HG03139 (cell line): Measurements from ENCODE around the gene HOXA4.

Experiments
- ATAC-seq: cut with Tn5 transposase; IDR thresholded peaks from one replicate; pipeline ENCODE4 v1.9.1; 2021; ENCODE audit not compliant: unreplicated experiment

HOXA4 gene

DNA sequence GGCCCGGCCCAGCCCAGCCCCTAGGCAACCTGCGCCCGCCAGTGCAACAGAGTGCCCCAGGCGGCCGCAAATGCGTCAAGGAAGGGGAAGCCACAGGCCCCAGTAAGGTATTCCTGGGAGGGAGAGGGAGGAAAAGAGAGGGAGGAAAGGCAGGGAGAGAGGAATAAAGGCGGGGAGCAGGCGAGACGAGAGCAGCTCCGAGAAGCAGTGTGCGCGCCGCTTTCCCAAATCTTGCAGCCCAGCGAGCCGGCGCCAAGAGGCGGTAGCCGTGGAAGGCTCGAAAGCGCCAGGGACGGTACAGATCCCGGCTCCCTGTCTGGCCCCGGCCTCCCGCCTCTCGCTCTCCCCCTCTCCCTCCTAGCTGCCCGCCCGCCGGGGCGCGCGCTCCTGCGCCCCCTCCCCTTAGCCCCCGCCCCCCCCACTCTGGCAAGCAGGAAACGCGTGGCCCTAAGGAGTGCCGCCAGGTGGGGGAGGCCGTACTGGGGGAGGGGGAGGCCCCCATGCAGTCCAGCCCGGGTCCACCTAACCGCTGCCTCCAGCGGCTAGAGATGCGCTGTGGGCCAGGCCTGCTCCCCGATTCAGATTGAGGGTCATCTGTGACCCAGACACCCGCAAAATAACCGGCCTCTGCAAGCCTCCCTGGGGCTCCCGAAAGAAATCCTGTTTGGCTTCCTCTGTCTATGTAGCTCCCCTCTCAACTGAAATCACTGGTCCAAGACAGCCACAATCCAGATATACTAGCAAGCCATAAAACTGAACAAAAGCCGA, 39.3 kb upstream of the HOXA4 start:
- ATAC-seq, result no peak

DNA sequence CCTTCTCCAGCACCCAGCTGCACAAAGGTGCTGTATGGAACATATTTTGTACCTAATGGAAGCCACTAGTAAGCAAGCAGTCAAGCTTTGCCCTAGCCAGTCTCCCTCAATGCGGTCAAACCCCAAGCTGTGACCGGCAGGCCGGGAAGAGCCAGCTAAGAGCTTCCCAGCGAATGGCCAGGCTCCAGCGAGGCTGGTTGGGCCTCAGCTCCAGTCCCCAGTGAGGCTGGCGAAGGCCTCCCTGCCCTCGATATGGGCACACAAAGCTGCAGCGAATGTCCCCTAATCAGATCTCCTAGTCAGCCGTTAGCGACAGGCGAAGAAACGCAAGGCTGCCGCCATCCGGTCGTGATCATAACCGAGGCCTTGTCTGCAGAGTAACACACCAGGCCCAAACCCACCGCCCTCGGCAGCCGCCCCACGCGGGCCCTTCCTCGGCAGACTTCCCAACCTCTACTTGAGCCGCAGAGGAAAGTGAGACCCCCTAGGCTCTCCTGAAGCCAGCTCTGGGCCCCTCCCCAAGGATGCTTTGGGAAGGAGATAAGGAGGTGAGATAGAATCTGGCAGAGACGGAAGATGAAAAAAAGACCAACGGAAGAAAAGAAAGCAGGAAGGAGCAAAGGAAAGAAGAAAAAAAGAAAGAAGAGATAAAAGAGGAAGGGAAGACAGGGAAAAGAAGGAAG, 37.8 kb upstream of the HOXA4 start:
- ATAC-seq, result no peak

DNA sequence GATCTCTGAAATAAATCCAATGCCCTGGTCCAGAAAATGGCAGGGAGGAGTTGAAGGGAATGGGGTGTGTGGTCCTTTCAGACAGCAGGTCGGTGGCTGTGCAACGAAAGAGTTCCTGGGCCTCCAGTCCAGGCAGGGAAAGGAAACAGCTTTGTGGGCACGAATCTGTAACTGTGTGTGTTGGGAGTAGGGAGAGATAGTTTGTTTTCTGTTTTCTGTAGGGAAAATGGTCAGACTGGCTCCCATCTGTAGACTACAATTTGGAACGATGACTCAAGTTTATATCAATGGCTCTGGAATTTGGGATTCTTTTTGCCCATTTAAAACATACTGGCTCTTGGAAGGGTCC, 37.3 kb upstream of the HOXA4 start:
- no peak for ATAC-seq

DNA sequence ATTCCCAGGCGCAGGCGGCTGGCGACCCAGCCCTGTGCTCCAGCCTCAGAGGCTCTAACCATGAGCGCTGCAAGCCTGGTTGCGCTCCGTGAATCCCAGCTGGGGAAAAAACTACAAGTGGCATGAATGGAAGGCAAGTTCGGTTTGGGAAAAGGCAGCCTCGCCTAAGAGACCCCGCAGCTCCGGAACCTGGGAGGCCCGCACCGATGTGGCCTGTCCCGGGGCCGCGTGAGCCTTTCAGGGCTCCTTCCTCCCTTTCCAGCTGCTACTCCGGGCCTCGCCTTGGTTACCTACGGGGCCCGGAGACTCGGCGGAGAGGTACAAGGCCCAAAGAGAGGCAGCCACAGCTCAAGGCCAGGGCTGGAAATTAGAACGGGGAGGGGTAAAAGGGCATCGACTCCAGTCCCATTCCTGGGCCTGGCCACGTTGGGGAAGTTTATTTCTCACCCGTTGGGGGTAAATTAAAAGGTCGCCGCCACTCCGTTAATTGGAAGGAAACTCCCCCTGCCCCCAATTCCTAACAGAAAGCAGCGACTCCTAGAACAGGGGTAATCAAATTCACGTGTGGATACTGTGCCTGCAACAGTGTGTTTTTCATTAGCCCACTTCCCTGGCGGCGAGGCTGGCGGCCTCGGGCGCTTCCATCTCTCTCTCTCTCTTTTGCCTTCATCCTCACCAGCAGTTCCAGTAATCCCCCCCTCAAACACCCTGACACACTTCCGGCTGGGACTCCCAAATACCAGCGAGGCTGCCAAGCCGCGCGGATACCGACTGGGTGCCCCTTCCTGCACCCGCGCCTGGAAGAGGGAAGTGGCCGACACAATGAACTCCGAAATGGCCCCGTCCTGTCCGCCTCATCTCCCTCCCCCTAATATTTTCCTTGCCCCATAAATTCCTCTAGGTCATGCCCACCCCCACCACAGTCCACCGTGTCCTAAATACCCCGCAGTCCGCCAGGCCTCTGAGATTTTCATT, 36.3 kb upstream of the HOXA4 start:
- ATAC-seq, result no peak

DNA sequence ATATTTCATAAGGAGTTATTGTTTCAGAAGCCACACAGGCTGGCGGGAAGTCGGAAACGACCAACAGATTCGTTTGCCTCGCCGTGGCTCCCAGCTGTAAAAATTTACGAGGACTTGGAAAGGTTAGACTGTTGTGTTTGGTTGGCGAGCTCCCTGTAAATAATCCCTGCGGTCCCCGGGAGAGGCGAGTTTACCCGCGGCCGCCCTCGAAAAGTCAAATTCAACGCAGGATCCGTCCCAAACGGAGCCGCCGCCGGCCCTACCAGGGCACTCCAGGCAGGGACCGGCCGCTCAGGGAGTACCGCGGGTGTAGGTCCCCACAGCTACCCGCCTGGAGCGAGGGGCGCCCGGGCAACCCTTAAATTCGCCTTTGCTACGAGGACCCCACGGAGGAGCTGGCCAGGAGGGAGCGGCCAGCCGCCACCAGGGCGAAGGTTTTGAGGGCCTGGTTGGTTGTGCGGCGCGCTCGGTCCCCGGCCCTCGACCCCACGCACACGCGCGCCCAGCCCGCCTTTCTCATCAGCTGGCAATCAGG, 35.5 kb upstream of the HOXA4 start:
- no peak for ATAC-seq

DNA sequence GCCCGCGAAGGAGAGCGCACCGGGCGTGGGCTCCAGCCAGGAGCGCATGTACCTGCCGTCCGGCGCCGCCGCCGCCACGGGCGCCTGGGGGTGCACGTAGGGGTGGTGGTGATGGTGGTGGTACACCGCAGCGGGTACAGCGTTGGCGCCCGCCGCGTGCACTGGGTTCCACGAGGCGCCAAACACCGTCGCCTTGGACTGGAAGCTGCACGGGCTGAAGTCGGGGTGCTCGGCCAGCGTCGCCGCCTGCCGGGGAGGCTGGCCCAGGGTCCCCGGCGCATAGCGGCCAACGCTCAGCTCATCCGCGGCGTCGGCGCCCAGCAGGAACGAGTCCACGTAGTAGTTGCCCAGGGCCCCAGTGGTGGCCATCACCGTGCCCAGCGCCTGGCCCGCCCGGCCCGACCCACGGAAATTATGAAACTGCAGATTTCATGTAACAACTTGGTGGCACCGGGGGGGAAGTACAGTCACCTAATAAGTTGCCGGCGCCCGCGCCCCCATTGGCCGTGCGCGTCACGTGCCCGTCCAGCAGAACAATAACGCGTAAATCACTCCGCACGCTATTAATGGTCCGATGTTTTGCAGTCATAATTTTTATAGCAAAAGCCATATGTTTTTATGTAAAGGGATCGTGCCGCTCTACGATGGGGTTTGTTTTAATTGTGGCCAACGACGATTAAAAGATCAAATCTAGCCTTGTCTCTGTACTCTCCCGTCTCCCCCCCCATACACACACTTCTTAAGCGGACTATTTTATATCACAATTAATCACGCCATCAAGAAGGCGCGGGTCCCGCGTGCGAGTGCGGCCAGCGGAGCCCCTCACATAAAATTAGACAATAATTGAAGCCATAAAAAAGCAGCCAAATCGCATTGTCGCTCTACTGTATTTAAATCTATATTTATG, 34.8 kb upstream of the HOXA4 start, which contains the start of gene HOXA9:
HOXA9 (minus strand) TSS at position 449 of the 907 bp plus-strand sequence; CDS start at position 369, 80 bp downstream.
- no peak for ATAC-seq

DNA sequence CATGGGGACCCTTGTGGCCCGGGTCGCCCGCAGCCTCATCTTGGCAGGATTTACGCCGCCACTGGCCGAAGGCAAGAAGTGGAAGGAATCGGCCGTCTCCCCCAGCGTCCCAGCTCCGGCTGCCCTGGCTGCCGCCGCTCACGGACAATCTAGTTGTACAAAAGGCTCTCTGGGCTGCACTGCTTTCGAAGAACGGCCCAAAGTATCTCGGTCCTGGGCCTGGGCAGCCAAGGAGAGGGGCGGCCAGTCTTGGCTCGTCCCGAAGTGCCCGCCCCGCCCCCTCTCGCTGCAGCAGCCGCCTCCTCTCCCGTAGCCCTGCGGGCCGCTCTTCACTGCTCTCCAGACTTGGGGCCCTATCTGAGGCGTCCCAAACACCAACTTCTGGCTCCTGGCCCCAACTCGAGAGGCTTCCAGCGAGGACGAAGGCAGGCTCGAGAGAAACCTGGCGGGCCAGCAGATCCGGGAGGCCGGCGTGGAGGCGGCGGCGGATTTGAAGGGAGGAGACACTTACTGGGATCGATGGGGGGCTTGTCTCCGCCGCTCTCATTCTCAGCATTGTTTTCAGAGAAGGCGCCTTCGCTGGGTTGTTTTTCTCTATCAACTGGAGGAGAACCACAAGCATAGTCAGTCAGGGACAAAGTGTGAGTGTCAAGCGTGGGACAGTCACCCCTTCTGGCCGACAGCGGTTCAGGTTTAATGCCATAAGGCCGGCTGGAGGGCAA, 34.0 kb upstream of the HOXA4 start:
- no peak for ATAC-seq

DNA sequence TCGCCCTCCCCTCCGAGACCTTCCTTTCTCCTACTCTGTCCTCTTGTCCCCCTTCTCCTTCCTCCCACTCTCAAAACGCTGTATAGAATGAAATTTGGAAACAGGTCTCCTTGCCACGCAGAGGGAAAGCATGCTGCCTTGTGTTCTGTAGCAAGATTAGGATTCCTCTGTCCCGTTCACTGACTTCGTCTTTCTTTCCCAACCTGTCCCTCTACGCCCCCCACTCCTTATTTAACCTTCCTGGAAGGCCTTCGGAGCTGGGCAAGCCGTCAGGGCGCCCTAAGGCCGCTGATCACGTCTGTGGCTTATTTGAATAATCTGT, 33.4 kb upstream of the HOXA4 start:
- no peak for ATAC-seq

DNA sequence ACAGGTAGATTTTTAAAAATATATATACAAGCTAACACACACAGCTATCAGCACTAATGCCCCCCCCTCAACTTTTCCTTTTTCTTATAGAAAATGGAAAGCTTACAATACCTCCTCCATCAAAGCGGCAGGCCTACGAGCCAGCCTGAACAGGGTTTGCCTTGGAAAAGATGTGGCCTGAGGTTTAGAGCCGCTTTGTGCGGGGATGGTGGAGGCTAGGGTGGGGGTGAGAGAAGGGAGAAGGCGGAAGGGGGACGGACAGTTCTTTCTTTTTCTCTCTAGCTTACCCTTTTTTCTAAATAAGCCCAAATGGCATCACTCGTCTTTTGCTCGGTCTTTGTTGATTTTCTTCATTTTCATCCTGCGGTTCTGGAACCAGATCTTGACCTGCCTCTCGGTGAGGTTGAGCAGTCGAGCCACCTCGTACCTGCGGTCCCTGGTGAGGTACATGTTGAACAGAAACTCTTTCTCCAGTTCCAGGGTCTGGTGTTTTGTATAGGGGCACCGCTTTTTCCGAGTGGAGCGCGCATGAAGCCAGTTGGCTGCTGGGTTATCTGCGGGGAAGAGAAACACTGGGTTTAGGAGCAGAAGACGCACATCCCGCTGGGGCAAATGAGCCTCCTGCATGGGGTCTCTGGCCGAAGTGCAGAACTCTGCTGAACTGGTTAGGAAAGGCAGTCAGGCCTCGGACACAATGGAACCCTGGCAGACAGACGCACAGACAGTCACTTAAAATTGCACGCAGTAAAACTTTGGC, 32.9 kb upstream of the HOXA4 start:
- ATAC-seq, result no peak

DNA sequence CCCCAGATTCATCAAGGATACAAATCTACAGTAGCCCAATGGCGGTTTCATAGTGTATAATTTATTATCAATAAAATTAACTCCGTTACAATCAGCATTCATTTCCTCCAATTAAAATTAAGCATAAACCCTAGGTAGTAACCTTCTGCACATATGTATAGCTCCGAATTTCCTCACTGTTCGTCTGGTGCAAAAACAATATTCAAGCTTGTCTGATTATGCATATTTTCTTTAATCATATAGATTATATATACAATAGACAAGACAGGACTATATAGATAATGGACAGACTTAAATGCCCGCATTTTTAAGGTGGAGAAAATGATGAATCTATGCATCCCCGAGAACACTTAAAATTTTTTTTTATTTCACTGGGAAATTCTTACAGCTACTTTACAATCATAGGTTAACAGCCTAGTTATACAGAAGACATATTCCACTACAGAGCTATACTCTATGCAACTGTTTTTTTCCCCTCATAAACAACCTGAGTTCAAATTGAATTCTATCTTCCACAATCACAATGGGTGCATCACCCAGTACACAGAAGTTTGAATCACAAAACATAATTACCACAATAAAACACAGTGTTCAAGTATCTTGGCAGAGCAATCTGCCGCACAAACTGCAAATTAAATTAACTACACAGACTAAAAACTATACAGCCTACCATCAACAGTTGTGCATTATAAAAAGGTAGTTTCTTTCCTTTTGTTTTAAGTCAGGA, 32.2 kb upstream of the HOXA4 start:
- ATAC-seq, result no peak

DNA sequence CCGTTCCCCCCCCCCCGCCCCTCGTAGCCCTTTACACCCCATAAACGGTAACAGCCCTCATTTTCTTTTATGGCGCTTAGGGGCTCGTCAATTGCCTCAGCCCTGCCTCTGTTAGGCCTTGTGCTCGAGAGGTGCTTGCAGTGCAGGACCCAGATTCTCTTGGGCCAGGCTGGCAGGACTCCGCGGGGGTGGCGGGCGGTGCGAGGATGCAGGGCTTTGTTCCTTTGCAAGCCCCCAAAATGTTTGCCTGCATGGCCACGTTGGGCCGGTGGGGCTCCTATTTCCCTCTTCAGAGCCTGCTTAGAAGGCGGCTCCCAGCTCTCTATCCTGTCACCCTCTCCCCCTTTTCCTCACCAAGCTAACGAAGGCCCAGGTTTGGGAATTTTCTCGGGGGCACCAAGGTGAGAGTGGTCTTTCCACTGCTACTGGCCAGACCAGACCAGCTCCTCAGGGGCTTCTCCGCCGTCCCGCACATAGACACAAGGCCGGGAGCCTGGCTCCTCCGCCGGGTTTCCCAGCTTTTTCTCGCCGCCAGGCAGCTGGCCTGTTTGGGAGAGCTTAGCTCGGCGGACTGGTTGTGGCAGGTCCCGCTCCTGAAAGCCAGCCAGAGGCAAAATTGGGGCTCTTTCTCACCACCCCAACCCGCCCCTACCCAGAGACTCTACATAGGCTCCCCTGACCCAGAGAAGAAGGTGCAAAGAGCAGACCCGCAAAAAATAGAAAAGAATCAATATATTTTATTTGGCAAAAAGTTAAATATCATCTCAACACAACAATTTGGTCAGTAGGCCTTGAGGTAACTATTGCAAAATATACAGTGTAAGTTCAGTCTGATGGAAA, 31.4 kb upstream of the HOXA4 start:
- no peak for ATAC-seq

DNA sequence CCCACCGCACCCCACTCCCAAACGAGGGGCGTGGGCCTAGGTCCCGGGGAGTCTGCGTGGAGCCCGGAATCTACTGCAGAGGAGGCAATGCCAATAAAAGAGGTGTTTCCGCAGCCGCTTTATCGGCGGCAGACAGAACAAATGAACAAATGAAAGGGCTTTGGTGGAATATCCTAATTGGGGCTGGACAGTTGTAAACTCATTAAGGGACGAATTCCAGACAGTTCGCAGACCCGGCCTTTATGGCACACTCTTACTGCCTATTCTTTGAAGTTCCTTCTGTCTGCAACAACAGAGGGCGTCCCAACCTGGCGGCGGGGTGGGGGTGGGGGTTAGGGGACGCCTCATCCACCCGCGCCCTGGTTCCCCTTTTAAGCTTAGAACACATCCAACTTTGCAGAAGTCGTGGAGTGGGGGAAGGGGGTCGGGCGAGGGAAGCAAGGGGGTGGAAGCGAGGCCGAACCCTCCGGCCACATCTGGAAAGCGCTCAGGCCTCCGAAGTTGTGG, 30.7 kb upstream of the HOXA4 start:
- ATAC-seq, result no peak

DNA sequence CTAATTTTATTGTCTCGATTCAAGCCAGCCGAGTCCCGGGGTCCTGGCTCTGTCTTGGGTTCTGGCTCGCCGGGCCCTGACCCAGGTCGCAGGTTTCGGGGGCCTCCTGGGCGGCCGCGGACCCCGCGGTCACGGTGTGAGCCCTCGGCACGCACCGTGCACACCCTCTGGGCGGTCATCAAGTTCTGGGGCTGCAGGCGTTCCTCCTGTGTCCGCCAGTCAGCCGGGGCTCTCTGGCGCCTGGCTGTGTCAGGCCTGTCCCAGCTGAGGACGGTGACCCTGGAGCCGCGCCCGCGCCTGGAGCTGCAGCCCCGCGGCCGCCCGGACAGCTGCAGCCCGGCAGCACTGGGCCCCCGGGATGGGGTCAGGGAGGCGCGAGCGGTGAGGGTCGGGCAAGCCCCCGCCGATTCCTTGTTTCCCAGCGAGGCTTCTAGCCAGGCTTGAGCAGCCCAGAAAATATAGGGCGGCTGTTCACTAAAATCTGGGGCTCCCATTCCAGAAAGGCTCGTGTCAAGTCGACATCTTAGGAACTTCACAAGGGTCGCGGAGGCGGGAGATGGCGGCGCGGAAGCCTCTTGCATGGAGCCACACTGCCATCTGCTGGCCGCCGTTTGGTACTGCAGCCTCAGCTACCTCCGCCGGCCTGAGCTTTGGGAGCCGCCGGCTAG, 30.1 kb upstream of the HOXA4 start:
- no peak for ATAC-seq

DNA sequence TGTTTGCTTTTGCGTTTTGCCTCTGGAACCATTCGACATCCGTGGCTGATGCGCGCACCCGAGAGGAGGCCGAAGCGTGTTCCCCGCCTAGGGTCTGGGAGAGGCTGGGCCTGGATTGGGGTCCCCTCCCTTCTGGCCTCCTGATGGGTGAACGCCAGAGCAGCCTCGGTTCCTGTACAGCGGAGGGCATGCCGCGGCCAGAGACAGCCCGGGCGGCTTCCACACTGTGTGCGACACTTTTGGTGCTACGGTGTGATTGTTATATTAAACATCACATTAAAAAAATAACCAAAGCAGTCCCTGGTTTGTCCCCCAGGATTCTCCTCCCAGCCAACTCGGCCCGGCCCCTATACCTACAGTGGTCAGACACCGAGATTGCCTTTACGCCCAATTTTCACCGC, 29.6 kb upstream of the HOXA4 start:
- ATAC-seq, result no peak

DNA sequence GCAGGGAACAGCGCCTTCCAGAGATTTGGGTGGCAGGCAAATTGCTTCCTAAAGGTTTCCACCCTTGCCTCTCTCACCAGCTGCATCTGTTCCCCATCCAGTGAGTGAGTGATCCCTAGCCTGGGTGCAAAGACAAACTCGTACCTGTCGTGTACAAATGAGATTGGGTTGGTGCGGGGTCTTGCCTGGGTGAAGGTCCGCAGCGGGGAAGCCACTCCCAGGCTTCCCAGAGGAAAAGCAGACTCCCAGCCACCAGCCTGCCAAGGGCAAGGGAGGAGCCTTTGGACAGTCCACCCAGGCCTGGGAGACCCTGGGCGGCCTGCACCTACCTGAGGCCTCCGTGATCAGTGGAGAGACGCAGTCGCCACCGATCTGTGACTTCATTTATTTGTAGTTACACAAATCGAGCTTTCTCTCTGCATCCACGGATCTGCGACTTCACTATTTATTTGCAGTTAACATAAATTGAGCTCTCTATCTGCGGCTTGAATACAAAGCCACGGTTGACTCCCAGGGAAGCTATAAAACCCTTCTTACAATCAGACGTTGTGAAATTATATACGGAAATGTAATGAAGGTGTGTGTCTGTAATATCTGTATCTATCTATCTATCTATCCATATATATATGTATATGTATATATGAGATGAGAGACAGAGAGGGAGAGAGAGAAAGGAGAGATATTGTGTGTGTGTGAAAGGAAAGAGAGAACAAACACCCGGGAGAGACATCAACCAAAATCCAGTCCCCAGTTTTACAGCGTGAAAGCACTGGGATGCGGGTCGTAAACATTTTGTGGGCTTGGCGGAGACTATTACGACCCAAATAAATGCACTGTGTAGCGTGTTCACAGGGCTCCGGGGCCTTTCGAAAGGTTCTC, 28.9 kb upstream of the HOXA4 start:
- no peak for ATAC-seq
